GM10248 (cell line): ENCODE measurements around the gene CNNM1.

Experiments used
- CTCF ChIA-PET: fragments of 300-600 bp; sonication (Branson Sonifier 250); formaldehyde crosslinking; extraction: SDS; loops from one replicate; lab custom pipeline; 2021; ENCODE audit warnings: antibody characterized with exemption; lab: Yijun Ruan, JAX
- POLR2A ChIA-PET: fragments of 350-650 bp; sonication (Branson Sonifier 250); formaldehyde crosslinking; extraction: SDS; loops from one replicate; lab custom pipeline; 2020; ENCODE audit warnings: antibody characterized with exemption; lab: Yijun Ruan, JAX
- DNase-seq: peaks from one replicate; pipeline ENCODE4 v3.0.0; 2012; ENCODE audit errors: extremely low spot score
- TF ChIP-seq, protein P1 (sequence below): IDR thresholded peaks from 2 replicates; pipeline ENCODE4 v1.5.1; 2012; ENCODE audit warnings: mild to moderate bottlenecking, low read depth; ENCODE audit errors: extremely low read depth, missing control alignments, control extremely low read depth

CNNM1 gene

DNA sequence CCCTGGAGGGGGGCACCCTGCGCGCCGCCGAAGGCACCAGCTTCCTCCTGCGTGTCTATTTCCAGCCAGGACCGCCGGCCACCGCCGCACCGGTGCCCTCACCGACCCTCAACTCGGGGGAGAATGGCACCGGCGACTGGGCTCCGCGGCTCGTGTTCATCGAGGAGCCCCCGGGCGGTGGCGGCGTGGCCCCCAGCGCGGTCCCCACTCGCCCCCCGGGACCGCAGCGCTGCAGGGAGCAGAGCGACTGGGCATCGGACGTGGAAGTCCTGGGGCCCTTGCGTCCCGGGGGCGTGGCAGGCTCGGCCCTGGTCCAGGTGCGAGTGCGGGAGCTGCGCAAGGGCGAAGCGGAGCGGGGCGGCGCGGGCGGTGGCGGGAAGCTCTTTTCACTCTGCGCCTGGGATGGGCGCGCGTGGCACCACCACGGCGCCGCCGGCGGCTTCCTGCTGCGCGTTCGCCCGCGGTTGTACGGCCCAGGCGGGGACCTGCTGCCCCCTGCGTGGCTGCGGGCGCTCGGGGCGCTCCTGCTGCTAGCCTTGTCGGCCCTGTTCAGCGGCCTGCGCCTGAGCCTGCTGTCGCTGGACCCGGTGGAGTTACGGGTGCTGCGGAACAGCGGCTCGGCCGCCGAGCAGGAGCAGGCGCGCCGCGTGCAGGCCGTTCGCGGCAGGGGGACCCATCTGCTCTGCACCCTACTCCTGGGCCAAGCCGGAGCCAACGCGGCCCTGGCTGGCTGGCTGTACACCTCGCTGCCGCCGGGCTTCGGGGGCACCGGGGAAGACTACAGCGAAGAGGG lies 594 bp downstream of the CNNM1 start:
- POLR2A ChIA-PET, result no interaction called here
- DNase-seq, result peak; percentile 16
- CTCF ChIA-PET, result interaction anchor here (1.5 kb wide), 1 partner anchor 8 kb away, joined by 5 read pairs; no protein-coding TSS in a partner anchor

GRCh38 chr10:99330347-99330924 lies 1.3 kb downstream of the CNNM1 start:
- ChIA-PET POLR2A (no interaction called here), CTCF (no interaction called here)
- TF ChIP-seq, protein P1, sequence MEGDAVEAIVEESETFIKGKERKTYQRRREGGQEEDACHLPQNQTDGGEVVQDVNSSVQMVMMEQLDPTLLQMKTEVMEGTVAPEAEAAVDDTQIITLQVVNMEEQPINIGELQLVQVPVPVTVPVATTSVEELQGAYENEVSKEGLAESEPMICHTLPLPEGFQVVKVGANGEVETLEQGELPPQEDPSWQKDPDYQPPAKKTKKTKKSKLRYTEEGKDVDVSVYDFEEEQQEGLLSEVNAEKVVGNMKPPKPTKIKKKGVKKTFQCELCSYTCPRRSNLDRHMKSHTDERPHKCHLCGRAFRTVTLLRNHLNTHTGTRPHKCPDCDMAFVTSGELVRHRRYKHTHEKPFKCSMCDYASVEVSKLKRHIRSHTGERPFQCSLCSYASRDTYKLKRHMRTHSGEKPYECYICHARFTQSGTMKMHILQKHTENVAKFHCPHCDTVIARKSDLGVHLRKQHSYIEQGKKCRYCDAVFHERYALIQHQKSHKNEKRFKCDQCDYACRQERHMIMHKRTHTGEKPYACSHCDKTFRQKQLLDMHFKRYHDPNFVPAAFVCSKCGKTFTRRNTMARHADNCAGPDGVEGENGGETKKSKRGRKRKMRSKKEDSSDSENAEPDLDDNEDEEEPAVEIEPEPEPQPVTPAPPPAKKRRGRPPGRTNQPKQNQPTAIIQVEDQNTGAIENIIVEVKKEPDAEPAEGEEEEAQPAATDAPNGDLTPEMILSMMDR, result no peak
- DNase-seq, result no peak

More for the DNA sequence above, 594 bp downstream of the CNNM1 start:
- TF ChIP-seq, protein P1, result no peak

GRCh38 chr10:99331207-99331803 lies 2.1 kb downstream of the CNNM1 start:
- POLR2A ChIA-PET, result no interaction called here
- CTCF ChIA-PET, result no interaction called here
- no peak for DNase-seq
- TF ChIP-seq, protein P1, result no peak

- DNase-seq, result no peak
- ChIA-PET CTCF (interaction anchor here (0.9 to 1.6 kb wide), 4 partner anchors 8 to 1090 kb away, joined by 3 to 5 read pairs (median 3); partner anchors contain the start of gene CNNM1), POLR2A (no interaction called here)
- TF ChIP-seq, protein P1, result no peak
These were observed 8.2 kb downstream of the CNNM1 start for GRCh38 chr10:99337311-99337811.

GRCh38 chr10:99337901-99338300 lies 8.7 kb downstream of the CNNM1 start:
- TF ChIP-seq, protein P1, result no peak
- CTCF ChIA-PET, result interaction anchor here (0.9 to 1.6 kb wide), 2 partner anchors 9 to 12 kb away, joined by 3 to 5 read pairs; partner anchors contain the start of gene CNNM1
- DNase-seq, result no peak
- POLR2A ChIA-PET, result no interaction called here

GRCh38 chr10:99339077-99339476 lies 9.9 kb downstream of the CNNM1 start:
- no peak for DNase-seq
- ChIA-PET CTCF (no interaction called here), POLR2A (no interaction called here)
- TF ChIP-seq, protein P1, result no peak
